OCI-LY3 (cell line): ENCODE results near the gene MOV10.

Experiments
- H2AFZ ChIP-seq: fragments of 200-600, 300-600 bp; shearing (Covaris generic); 2 replicates; pipeline ENCODE4 v1.6.0; 2014; ENCODE audit warnings: antibody characterized with exemption, low read depth, low read length
- H3K27ac ChIP-seq: fragments of 200-600, 300-600 bp; sonication (generic); 2 replicates; pipeline ENCODE4 v1.5.1; 2014; ENCODE audit warnings: mild to moderate bottlenecking, low read length, moderate library complexity, mixed read lengths
- H3K27me3 ChIP-seq: fragments of 200-600, 300-600 bp; sonication (generic); 2 replicates; pipeline ENCODE4 v1.6.1; 2014; ENCODE audit warnings: low read depth, low read length, mixed read lengths
- H3K36me3 ChIP-seq: fragments of 200-600, 300-600 bp; sonication (generic); replicated peaks from 2 replicates; pipeline ENCODE3; 2014; ENCODE audit warnings: low read depth, low read length, mixed read lengths
- H3K4me1 ChIP-seq: fragments of 300-600, 200-600 bp; sonication (generic); 2 replicates; pipeline ENCODE4 v1.6.1; 2014; ENCODE audit warnings: low read length, mixed read lengths
- H3K4me2 ChIP-seq: fragments of 200-600, 300-600 bp; sonication (generic); 2 replicates; pipeline ENCODE4 v1.6.1; 2014; ENCODE audit warnings: low read length, mixed read lengths
- H3K4me3 ChIP-seq: fragments of 300-600, 200-600 bp; sonication (generic); 2 replicates; pipeline ENCODE4 v1.5.1; 2014; ENCODE audit warnings: antibody characterized with exemption, mild to moderate bottlenecking, low read length, moderate library complexity
- H3K79me2 ChIP-seq: fragments of 300-600, 200-600 bp; shearing (Covaris generic); 2 replicates; pipeline ENCODE4 v1.6.1; 2014; ENCODE audit warnings: mild to moderate bottlenecking, low read length, mixed read lengths
- H3K9ac ChIP-seq: fragments of 300-600, 200-600 bp; shearing (Covaris generic); 2 replicates; pipeline ENCODE4 v1.6.0; 2014; ENCODE audit warnings: mild to moderate bottlenecking, low read length, moderate library complexity
- H3K9me3 ChIP-seq: fragments of 200-600, 300-600 bp; shearing (Covaris generic); 2 replicates; pipeline ENCODE4 v1.6.1; 2014; ENCODE audit warnings: low read length, mixed read lengths; ENCODE audit not compliant: insufficient read depth
- H4K20me1 ChIP-seq: fragments of 200-600, 300-600 bp; sonication (generic); 2 replicates; pipeline ENCODE4 v1.6.1; 2016; ENCODE audit warnings: low read length, mixed read lengths; ENCODE audit not compliant: insufficient read depth
- CTCF ChIP-seq: fragments of 200-600, 300-600 bp; sonication (generic); IDR thresholded peaks from 2 replicates; pipeline ENCODE4 v1.5.1; 2014; ENCODE audit warnings: antibody characterized with exemption, low read length, low read depth
- EZH2phosphoT487 ChIP-seq: fragments of 200-600 bp; shearing (Covaris generic); IDR thresholded peaks from 2 replicates; pipeline ENCODE4 v1.6.1; 2018; ENCODE audit warnings: antibody characterized with exemption, mixed run types, low read depth

The MOV10 gene

GRCh38 chr1:112712701-112713128, 38.3 kb downstream of the MOV10 start:
- H3K9ac ChIP-seq = no peak overlapping the region
- no peaks in the 10 kb centered on the region for H3K27me3 ChIP-seq
- no peak overlapping the region for H3K27ac ChIP-seq
- no peaks in the 10 kb centered on the region for H3K36me3 ChIP-seq
- no peaks in the 10 kb centered on the region for H4K20me1 ChIP-seq
- H3K4me3 ChIP-seq = no peak overlapping the region
- no peaks in the 10 kb centered on the region for H3K79me2 ChIP-seq
- no peak overlapping the region for H2AFZ ChIP-seq
- TF ChIP-seq EZH2phosphoT487 (no peak), CTCF (no peak)
- H3K9me3 ChIP-seq = no peaks in the 10 kb centered on the region
- H3K4me1 ChIP-seq = peaks cover 28% of the 10 kb centered on the region
- H3K4me2 ChIP-seq = no peak overlapping the region

DNA sequence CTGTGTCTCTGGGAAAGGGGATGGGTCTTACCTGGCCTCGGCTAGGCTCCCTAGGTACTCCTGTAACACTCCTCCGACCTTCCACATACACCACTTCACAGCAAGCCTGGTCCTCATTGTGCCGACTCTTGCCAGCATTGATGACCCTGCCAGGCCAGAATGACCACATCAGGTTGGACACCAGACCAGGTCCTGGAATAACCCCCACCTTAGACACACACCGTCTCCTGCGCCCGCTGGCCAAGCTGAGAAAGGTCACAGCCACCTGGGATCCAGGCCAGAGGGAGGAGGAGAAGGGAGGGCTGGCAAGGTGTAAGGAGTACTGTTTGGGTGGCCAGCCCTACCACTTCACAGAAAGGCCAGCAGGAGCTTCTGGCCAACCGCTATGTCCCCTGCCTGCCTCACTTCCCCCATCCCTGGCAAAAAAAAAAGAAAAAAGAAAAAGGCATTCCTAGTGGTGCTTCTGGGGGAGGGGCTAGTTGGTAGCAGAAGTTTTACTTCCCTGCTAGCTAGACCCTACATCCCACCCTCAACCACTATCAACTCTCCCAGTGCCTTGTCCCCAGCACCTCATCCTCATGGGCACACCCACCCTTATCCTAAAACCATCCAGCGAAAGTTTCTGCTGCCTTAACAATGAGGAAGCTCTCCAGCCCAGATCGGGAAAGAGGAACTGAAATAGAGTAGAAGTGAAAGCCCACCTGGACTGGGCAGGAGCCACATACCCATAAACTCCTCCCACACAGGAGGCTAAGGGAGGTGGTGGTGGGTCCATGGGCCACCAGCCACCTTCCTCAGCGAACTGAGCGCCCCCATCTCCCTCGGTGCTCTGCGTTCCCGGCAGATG, 39.2 kb downstream of the MOV10 start:
- peak overlapping the region; percentile 67 for H3K9ac ChIP-seq
- H3K79me2 ChIP-seq = no peaks in the 10 kb centered on the region
- H3K36me3 ChIP-seq = no peaks in the 10 kb centered on the region
- peak overlapping the region; percentile 95 for H3K4me3 ChIP-seq
- H3K27me3 ChIP-seq = no peaks in the 10 kb centered on the region
- no peak for TF ChIP-seq CTCF
- TF ChIP-seq EZH2phosphoT487 = no peak
- H3K9me3 ChIP-seq = no peaks in the 10 kb centered on the region
- H4K20me1 ChIP-seq = no peaks in the 10 kb centered on the region
- peak overlapping the region; percentile 89 for H3K4me2 ChIP-seq
- H3K27ac ChIP-seq = no peak overlapping the region
- peaks cover 33% of the 10 kb centered on the region for H3K4me1 ChIP-seq
- H2AFZ ChIP-seq = no peak overlapping the region

- Histone ChIP-seq H3K4me3 (peak overlapping the region; percentile 95), H3K27me3 (peaks cover 4% of the 10 kb centered on the region; the same call in 1 of the 2 replicates), H3K4me1 (peaks cover 36% of the 10 kb centered on the region), H3K27ac (no peak overlapping the region), H3K79me2 (no peaks in the 10 kb centered on the region), H3K9ac (peak overlapping the region; percentile 67), H3K9me3 (no peaks in the 10 kb centered on the region), H3K36me3 (no peaks in the 10 kb centered on the region), H3K4me2 (peak overlapping the region; percentile 89), H2AFZ (peak overlapping the region; percentile 65; the same call in 1 of the 2 replicates), H4K20me1 (no peaks in the 10 kb centered on the region)
- TF ChIP-seq EZH2phosphoT487 = no peak
- no peak for TF ChIP-seq CTCF
Observed at GRCh38 chr1:112714313-112715263, 40.1 kb downstream of the MOV10 start.
